Glomerular visceral epithelial cell (primary cell): ENCODE results near the gene VPS33A.
"Not testable (repeated sequence)": the region's sequence is repeated elsewhere in the genome, so short reads cannot be mapped to it uniquely, and the experiment has no call there.

ENCODE experiments used
- DNase-seq: peaks from one replicate; pipeline ENCODE4 v3.0.0-alpha.2; 2016; ENCODE audit errors: extremely low spot score

Gene VPS33A

GRCh38 chr12:122266230-122266901 is at the start of gene VPS33A:
Gene VPS33A, minus strand, starts transcription at chr12:122266494. Its CDS starts 86 bp downstream, at chr12:122266408.
- DNase-seq, result peak; percentile 97

DNA sequence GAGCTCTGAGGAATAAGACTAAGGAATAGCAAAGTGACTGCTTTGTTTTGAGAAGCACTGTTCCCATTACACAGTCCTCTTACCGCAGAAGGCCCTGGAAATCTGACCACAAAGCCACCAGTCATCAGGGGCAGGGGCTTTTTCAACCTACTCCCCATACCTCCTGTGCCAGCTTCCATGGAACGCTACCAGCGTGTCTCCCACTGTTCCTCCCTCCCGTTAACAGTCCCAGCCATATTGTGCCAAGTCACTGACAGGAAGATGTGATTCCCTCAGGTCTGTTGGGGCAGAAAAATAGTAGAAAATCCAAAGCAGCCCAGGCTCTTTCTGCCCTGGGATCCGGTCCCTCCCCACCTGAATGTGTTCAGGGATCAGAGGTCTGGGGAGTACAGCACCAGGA is 46.6 kb upstream of the VPS33A start:
- peak; percentile 77 for DNase-seq

GRCh38 chr12:122311696-122312095 is 45.4 kb upstream of the VPS33A start:
- DNase-seq, result no peak

- DNase-seq, result peak; percentile 20
Measured at GRCh38 chr12:122310626-122311333, 44.5 kb upstream of the VPS33A start.

GRCh38 chr12:122309564-122310121 is 43.3 kb upstream of the VPS33A start:
- DNase-seq, result no peak

- DNase-seq, result no peak
Measured at GRCh38 chr12:122308811-122309210, 42.5 kb upstream of the VPS33A start.

- no peak for DNase-seq
Measured at GRCh38 chr12:122306407-122306806, 40.1 kb upstream of the VPS33A start.

GRCh38 chr12:122304924-122305323 is 38.6 kb upstream of the VPS33A start:
- DNase-seq, result no peak

GRCh38 chr12:122303068-122303467 is 36.8 kb upstream of the VPS33A start:
- no peak for DNase-seq

- DNase-seq, result no peak
Measured at GRCh38 chr12:122298071-122298748, 31.9 kb upstream of the VPS33A start.

DNA sequence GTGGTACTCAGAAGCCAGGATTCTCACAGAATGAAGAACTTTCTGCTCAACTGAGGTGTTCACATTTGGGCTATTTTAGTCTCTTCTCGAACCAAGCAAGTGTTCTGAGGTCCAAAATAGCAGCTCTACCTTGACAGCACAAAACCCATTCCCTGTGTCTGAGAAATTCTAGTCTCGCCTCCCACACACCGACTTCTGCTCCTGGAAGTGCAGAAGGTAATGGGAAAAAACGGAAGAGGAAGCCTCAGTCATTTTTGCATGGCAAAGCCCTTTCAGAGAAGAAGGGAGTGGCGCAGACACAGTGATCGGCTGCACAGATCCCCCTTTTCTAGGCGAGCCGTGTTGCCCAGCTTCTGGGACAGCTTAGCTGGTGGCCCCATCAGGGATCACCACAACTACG is 31.2 kb upstream of the VPS33A start:
- DNase-seq, result no peak

- no peak for DNase-seq
Measured at GRCh38 chr12:122295877-122296276, 29.6 kb upstream of the VPS33A start.

- DNase-seq, result peak; percentile 26
Measured at GRCh38 chr12:122293081-122293480, 26.8 kb upstream of the VPS33A start.

DNA sequence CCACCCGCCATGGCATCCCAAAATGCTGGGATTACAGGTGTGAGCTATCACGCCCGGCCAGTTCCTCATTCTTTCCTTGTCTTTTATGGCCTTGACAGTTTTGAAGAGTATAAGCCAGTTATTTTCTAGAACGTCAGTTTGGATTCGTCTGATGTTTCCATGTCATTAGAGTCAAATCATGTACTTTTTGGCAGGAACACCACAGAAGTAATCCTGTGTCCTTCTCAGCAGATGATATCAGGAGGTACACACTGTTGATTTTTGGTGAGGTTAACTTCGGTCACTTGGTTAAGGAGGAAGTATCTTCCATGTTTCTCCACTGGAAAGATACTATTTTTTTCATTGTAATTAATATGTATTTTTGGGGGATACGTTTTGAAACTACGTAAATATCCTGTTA is 25.1 kb upstream of the VPS33A start:
- DNase-seq, result no peak

GRCh38 chr12:122283680-122284079 is 17.4 kb upstream of the VPS33A start:
- no peak for DNase-seq

GRCh38 chr12:122282061-122282460 is 15.8 kb upstream of the VPS33A start:
- peak; percentile 40 for DNase-seq

DNA sequence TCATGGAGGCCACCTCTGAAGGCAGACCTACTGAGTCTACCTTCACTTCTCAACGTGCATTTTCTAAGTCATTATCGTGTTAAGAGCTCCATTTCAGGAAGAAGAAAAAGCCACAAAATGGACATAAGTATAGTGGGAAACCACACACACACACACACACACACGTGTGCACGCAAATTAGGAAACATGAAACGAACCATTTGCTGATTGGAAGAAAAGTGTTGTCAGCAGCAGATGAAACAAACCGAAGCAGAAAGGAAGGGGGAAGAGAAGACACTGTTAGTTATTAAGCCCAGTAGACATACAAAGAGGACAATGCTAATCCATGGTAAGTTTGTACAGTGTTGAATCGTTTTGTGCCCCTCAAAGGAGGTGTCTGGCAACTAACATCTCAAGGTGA is 9.9 kb upstream of the VPS33A start:
- no peak for DNase-seq

- no peak for DNase-seq
Measured at GRCh38 chr12:122275459-122275858, 9.2 kb upstream of the VPS33A start.

DNA sequence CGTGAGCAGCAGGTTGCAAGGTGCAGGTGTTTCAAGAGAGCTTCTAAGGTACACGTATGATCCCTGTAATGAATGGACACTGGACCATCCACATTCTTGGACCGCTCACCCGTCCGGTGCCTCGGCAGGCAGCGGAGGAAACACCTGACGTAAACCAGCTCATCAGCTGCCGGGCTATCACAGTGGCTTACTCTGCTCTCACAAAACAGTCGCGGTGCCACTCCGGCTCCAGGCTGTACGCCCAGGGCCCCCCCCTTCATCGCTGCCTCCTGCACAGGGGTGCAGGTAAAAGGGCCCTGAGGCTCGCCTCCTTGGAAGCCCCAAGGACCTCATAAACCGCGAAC is 436 bp downstream of the VPS33A start:
- DNase-seq, result peak; percentile 38

- no peak for DNase-seq
Measured at GRCh38 chr12:122265476-122265875, 818 bp downstream of the VPS33A start.

DNA sequence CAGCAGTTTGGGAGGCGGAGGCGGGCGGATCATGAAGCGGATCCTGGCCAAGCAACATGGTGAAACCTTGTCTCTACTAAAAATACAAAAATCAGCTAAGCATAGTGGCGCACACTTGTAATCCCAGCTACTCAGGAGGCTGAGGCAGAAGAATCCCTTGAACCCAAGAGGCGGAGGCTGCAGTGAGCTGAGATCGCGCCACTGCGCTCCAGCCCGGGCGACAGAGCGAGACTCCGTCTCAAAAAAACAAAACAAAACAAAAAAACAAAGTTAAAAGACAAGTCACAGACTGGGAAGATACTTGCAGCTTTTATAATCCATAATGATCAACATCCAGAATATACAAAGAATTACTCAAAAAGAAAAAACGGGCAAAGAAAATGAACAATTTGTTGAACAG is 5.6 kb downstream of the VPS33A start:
- not testable (repeated sequence) for DNase-seq

DNA sequence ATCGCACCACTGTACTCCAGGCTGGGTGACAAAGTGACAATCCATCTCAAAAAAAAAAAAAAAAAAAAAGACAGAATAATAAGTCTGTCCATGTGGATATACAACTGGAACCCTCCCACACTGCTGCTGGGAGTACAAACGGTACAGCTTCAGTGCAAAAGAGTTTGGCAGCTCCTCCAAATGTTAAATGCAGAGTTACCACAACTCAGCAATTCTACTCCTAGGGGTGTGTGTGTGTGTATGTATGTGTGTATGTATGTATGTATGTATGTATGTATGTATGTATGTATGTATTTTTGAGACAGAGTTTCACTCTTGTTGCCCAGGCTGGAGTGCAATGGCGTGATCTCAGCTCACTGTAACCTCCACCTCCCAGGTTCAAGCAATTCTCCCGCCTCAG is 7.4 kb downstream of the VPS33A start:
- DNase-seq, result not testable (repeated sequence)

- not testable (repeated sequence) for DNase-seq
Measured at GRCh38 chr12:122258462-122258861, 7.8 kb downstream of the VPS33A start.
